Upper lobe of left lung (tissue), 6 donors: ENCODE data around the gene HMCES. TPM values are rescaled to one million over a fixed set of nuclear protein-coding genes. Genes with fewer than 3 reads are reported as not detected.
A peak's percentile ranks its signal among the peaks of the same experiment; 100 is the strongest.

Experiments
- ATAC-seq, 2 donors: fragments of 200-7000 bp; cut with Tn5 transposase; one replicate each; pipeline ENCODE4 v1.9.1; 2022; ENCODE audit warnings: mild to moderate bottlenecking in 2 of 2, moderate library complexity in 2 of 2; ENCODE audit not compliant: low FRiP score in 2 of 2
- DNase-seq, 2 donors: peaks; one replicate each; pipeline ENCODE4 v3.0.0-alpha.2; 2019 to 2020
- H3K27ac ChIP-seq, 4 donors: fragments of 200-600 bp; sonication (generic); one replicate each; pipeline ENCODE4 v1.5.1; 2016 to 2019
- H3K27me3 ChIP-seq, 4 donors: fragments of 200-600 bp; sonication (generic); one replicate each; pipeline ENCODE4 v1.5.1; 2017 to 2019
- H3K36me3 ChIP-seq, 4 donors: fragments of 200-600 bp; sonication (generic); one replicate each; pipeline ENCODE4 v1.5.1; 2016 to 2019
- H3K4me1 ChIP-seq, 4 donors: fragments of 200-600 bp; sonication (generic); one replicate each; pipeline ENCODE4 v1.5.1; 2018 to 2019
- H3K4me3 ChIP-seq, 4 donors: fragments of 200-600 bp; sonication (generic); one replicate each; pipeline ENCODE4 v1.5.1; 2017 to 2019; ENCODE audit warnings: mild to moderate bottlenecking in 2 of 4, moderate library complexity in 1 of 4
- H3K9me3 ChIP-seq, 4 donors: fragments of 200-600 bp; sonication (generic); one replicate each; pipeline ENCODE4 v1.5.1; 2018 to 2019
- CTCF ChIP-seq, 6 experiments: fragments of 450-650 bp in 4 of 6; fragments of 200-600 bp in 2 of 6; sonication (generic) in 2 of 6; IDR thresholded peaks; one replicate each; pipeline ENCODE4 v1.5.1; 2016 to 2019; ENCODE audit warnings: antibody characterized with exemption in 6 of 6
- EP300 ChIP-seq, 4 donors: sonication (generic); formaldehyde crosslinking; IDR thresholded peaks; one replicate each; pipeline ENCODE4 v1.5.1; 2017; ENCODE audit warnings: antibody characterized with exemption in 4 of 4, control low read depth in 2 of 4
- POLR2A ChIP-seq, 4 donors: fragments of 450-650 bp; IDR thresholded peaks; one replicate each; pipeline ENCODE4 v1.5.1; 2016 to 2017; ENCODE audit warnings: antibody characterized with exemption in 4 of 4, mild to moderate bottlenecking in 2 of 4
- POLR2AphosphoS5 ChIP-seq, 2 donors: sonication (generic); formaldehyde crosslinking; IDR thresholded peaks; one replicate each; pipeline ENCODE4 v1.5.1; 2017; ENCODE audit warnings: antibody characterized with exemption in 2 of 2
- WGBS, 2 donors: methylation state at CpG; one replicate each; pipeline ENCODE4 v1.1.5; 2017 to 2018; 5-methylcytosine and 5-hydroxymethylcytosine counted together
- total RNA-seq, 6 donors: library from RNA; depleted of rRNA in 4 of 6; stranded (reverse); fragments of >200 nt in 4 of 6; gene quantifications; one replicate each; pipeline versions ENCODE4 v1.1.0 to v1.2.1, GENCODE V29; 2016 to 2021
- donor health status: DM: no; HTN: no; CAD: no; lungs with moderate emphysema.
- donor health status: DM: no; HTN: yes; CAD: no; lungs with severe emphysema.

HMCES gene
- 10 to 100 TPM; 27.0 to 38.0 (median 31.1) TPM for total RNA-seq

GRCh38 chr3:129278439-129278965 lies at the start of gene HMCES:
HMCES (plus strand) TSS chr3:129278870; CDS start chr3:129279733, 863 bp downstream.
- 2% methylated on average over 22 to 28 of the region's 44 CpGs for WGBS, 2 donors
- ATAC-seq (peak; percentile 98 to 99), DNase-seq (peak; percentile 95 to 99)
- H3K27me3 ChIP-seq: no peaks in the 10 kb centered on the region
- peak within 1 kb of the TSS; percentile 74 to 81 (median 77) for H3K4me3 ChIP-seq
- peak; percentile 71 to 91 for TF ChIP-seq POLR2AphosphoS5 (IDR thresholded peaks at IDR 0.05)
- TF ChIP-seq EP300 (IDR thresholded peaks at IDR 0.05): peak in 1 of 4 donors; percentile 16
- no peak for TF ChIP-seq CTCF (IDR thresholded peaks at IDR 0.05)
- TF ChIP-seq POLR2A (IDR thresholded peaks at IDR 0.05): peak in 2 of 4 donors; percentile 62 to 86
- peaks cover 12 to 48% (median 28%) of the 10 kb centered on the region in 4 donors for H3K36me3 ChIP-seq
- no peaks in the 10 kb centered on the region for H3K9me3 ChIP-seq
- H3K4me1 ChIP-seq: peaks cover 21 to 29% (median 24%) of the 10 kb centered on the region in 4 donors
- H3K27ac ChIP-seq: peak within 1 kb of the TSS; percentile 92 to 96 (median 94)

- DNase-seq: no peak
- Histone ChIP-seq H3K9me3 (no peaks in the 10 kb centered on the region), H3K27ac (peak overlapping the region; percentile 84 to 89 (median 87)), H3K4me3 (no peak overlapping the region), H3K36me3 (no peaks in the 10 kb centered on the region), H3K27me3 (no peaks in the 10 kb centered on the region), H3K4me1 (peaks cover 47 to 63% (median 53%) of the 10 kb centered on the region in 4 donors)
- TF ChIP-seq CTCF (IDR thresholded peaks at IDR 0.05) (peak in 1 of 6 experiments; percentile 8), POLR2A (IDR thresholded peaks at IDR 0.05) (peak in 1 of 4 donors; percentile 7), EP300 (IDR thresholded peaks at IDR 0.05) (no peak), POLR2AphosphoS5 (IDR thresholded peaks at IDR 0.05) (peak; percentile 6 to 34)
- ATAC-seq: no peak
- 49 to 55% methylated on average over 8 to 11 of the region's 11 CpGs for WGBS, 2 donors
These were observed 49.6 kb upstream of the HMCES start for GRCh38 chr3:129228891-129229585.

GRCh38 chr3:129230311-129231019 lies 48.2 kb upstream of the HMCES start:
- Histone ChIP-seq H3K4me3 (no peak overlapping the region), H3K4me1 (peaks cover 34 to 48% (median 40%) of the 10 kb centered on the region in 4 donors), H3K9me3 (no peaks in the 10 kb centered on the region), H3K27ac (peak overlapping the region; percentile 84 to 89 (median 87)), H3K36me3 (no peaks in the 10 kb centered on the region), H3K27me3 (no peaks in the 10 kb centered on the region)
- peak; percentile 76 to 78 for ATAC-seq
- no peak for TF ChIP-seq CTCF (IDR thresholded peaks at IDR 0.05)
- peak in 2 of 4 donors; percentile 18 to 83 for TF ChIP-seq EP300 (IDR thresholded peaks at IDR 0.05)
- TF ChIP-seq POLR2A (IDR thresholded peaks at IDR 0.05): peak in 1 of 4 donors; percentile 66
- TF ChIP-seq POLR2AphosphoS5 (IDR thresholded peaks at IDR 0.05): peak; percentile 53 to 93
- whole genome bisulfite sequencing, 2 donors: 49 to 52% methylated on average over 7 of the region's 7 CpGs
- peak in 1 of 2 donors; percentile 60 for DNase-seq

- ATAC-seq (no peak), DNase-seq (no peak)
- no peak overlapping the region for H3K4me3 ChIP-seq
- no peaks in the 10 kb centered on the region for H3K9me3 ChIP-seq
- peaks cover 30 to 38% (median 31%) of the 10 kb centered on the region in 4 donors for H3K4me1 ChIP-seq
- WGBS, 2 donors: 84 to 87% methylated on average over 10 of the region's 10 CpGs
- H3K27ac ChIP-seq: peak overlapping the region; percentile 85 to 89 (median 88)
- no peak for TF ChIP-seq POLR2AphosphoS5 (IDR thresholded peaks at IDR 0.05)
- TF ChIP-seq POLR2A (IDR thresholded peaks at IDR 0.05): no peak
- no peak for TF ChIP-seq CTCF (IDR thresholded peaks at IDR 0.05)
- no peak for TF ChIP-seq EP300 (IDR thresholded peaks at IDR 0.05)
- no peaks in the 10 kb centered on the region for H3K27me3 ChIP-seq
- no peaks in the 10 kb centered on the region for H3K36me3 ChIP-seq
These were observed 47.1 kb upstream of the HMCES start for GRCh38 chr3:129231331-129232119.
